Measurements from ENCODE around the gene TP53TG3B.
"Not testable (repeated sequence)": the region's sequence is repeated elsewhere in the genome, so short reads cannot be mapped to it uniquely, and the experiment has no call there.

TP53TG3B gene

GRCh38 chr16:33360541-33360940 is at the start of gene TP53TG3B:
TP53TG3B (plus strand) TSS chr16:33360841; CDS start chr16:33360909, 68 bp downstream.
- not testable (repeated sequence) for DNase-seq

- DNase-seq = not testable (repeated sequence)
Observed at GRCh38 chr16:33336226-33337012, 24.2 kb upstream of the TP53TG3B start.

GRCh38 chr16:33337627-33338542 is 22.8 kb upstream of the TP53TG3B start:
- DNase-seq = not testable (repeated sequence)

- not testable (repeated sequence) for DNase-seq
Observed at GRCh38 chr16:33338543-33338951, 22.1 kb upstream of the TP53TG3B start.

GRCh38 chr16:33339093-33340061 is 21.3 kb upstream of the TP53TG3B start:
- DNase-seq = not testable (repeated sequence)
